Glutamatergic neuron (in vitro differentiated cells): ENCODE results near the gene TBC1D22A. TPM values are rescaled to one million over a fixed set of nuclear protein-coding genes. Genes with fewer than 3 reads are reported as not detected.

ENCODE experiments used
- DNase-seq: peaks from one replicate; pipeline ENCODE4 v3.0.0; 2022
- H3K27ac Mint-ChIP-seq: one replicate; pipeline ENCODE4 v1.8.0; 2020; ENCODE audit warnings: mild to moderate bottlenecking, mixed read lengths, inconsistent platforms; ENCODE audit not compliant: unreplicated experiment
- H3K27me3 Mint-ChIP-seq: one replicate; pipeline ENCODE4 v1.8.0; 2020; ENCODE audit warnings: mild to moderate bottlenecking, moderate library complexity, mixed read lengths, inconsistent platforms; ENCODE audit not compliant: unreplicated experiment
- H3K36me3 Mint-ChIP-seq: one replicate; pipeline ENCODE4 v1.8.0; 2020; ENCODE audit warnings: mild to moderate bottlenecking, mixed read lengths, inconsistent platforms; ENCODE audit not compliant: unreplicated experiment
- H3K4me1 Mint-ChIP-seq: one replicate; pipeline ENCODE4 v1.8.0; 2020; ENCODE audit warnings: mild to moderate bottlenecking, low read depth, mixed read lengths, inconsistent platforms; ENCODE audit not compliant: unreplicated experiment
- H3K4me3 Mint-ChIP-seq: one replicate; pipeline ENCODE4 v1.8.0; 2020; ENCODE audit warnings: mild to moderate bottlenecking, mixed read lengths, inconsistent platforms; ENCODE audit not compliant: unreplicated experiment
- H3K9me3 Mint-ChIP-seq: one replicate; pipeline ENCODE4 v1.8.0; 2020; ENCODE audit warnings: mild to moderate bottlenecking, moderate library complexity, mixed read lengths, inconsistent platforms; ENCODE audit not compliant: unreplicated experiment
- CTCF ChIP-seq: fragments of 200-600 bp; sonication (generic); IDR thresholded peaks from one replicate; pipeline ENCODE4 v1.5.0; 2021; ENCODE audit not compliant: partially characterized antibody, unreplicated experiment
- total RNA-seq: library from RNA; stranded (reverse); fragmentation: NEBNext Ultra II Directional; extraction: Animal tissue kit (Norgen Biotek cat#: 25700); gene quantifications from one replicate; pipeline ENCODE4 v1.2.1, GENCODE V29; 2021; ENCODE audit not compliant: unreplicated experiment

TBC1D22A gene
- total RNA-seq, 1 donor from 2014 or later = 23.0 TPM

GRCh38 chr22:46734830-46735453 is 27.5 kb upstream of the TBC1D22A start:
- no peak for TF ChIP-seq CTCF
- Mint-ChIP-seq H3K27ac (no peak overlapping the region), H3K4me3 (peak overlapping the region; percentile 42), H3K27me3 (peaks cover 12% of the 10 kb centered on the region), H3K9me3 (peaks cover 12% of the 10 kb centered on the region), H3K4me1 (peaks cover 25% of the 10 kb centered on the region), H3K36me3 (no peaks in the 10 kb centered on the region)
- no peak for DNase-seq

GRCh38 chr22:46735747-46736608 is 26.5 kb upstream of the TBC1D22A start:
- H3K4me3 Mint-ChIP-seq = peak overlapping the region; percentile 96
- no peak for TF ChIP-seq CTCF
- H3K36me3 Mint-ChIP-seq = no peaks in the 10 kb centered on the region
- H3K27ac Mint-ChIP-seq = no peak overlapping the region
- peaks cover 18% of the 10 kb centered on the region for H3K4me1 Mint-ChIP-seq
- H3K9me3 Mint-ChIP-seq = peaks cover 13% of the 10 kb centered on the region
- no peak for DNase-seq
- H3K27me3 Mint-ChIP-seq = peaks cover 7% of the 10 kb centered on the region

- Mint-ChIP-seq H3K27ac (no peak overlapping the region), H3K27me3 (peaks cover 5% of the 10 kb centered on the region), H3K9me3 (peaks cover 10% of the 10 kb centered on the region), H3K4me1 (peaks cover 14% of the 10 kb centered on the region), H3K4me3 (peak overlapping the region; percentile 96), H3K36me3 (no peaks in the 10 kb centered on the region)
- no peak for DNase-seq
- no peak for TF ChIP-seq CTCF
Measured at GRCh38 chr22:46736705-46737104, 25.7 kb upstream of the TBC1D22A start.

GRCh38 chr22:46737105-46737975 is 25.1 kb upstream of the TBC1D22A start:
- no peaks in the 10 kb centered on the region for H3K36me3 Mint-ChIP-seq
- peaks cover 4% of the 10 kb centered on the region for H3K27me3 Mint-ChIP-seq
- H3K4me1 Mint-ChIP-seq = peaks cover 11% of the 10 kb centered on the region
- peaks cover 10% of the 10 kb centered on the region for H3K9me3 Mint-ChIP-seq
- DNase-seq = peak; percentile 74
- peak overlapping the region; percentile 96 for H3K4me3 Mint-ChIP-seq
- H3K27ac Mint-ChIP-seq = peak overlapping the region; percentile 93
- TF ChIP-seq CTCF = no peak
